HepG2 (cell line): ENCODE results near the gene TEX30. TPM values are rescaled to one million over a fixed set of nuclear protein-coding genes. Genes with fewer than 3 reads are reported as not detected.

Experiments used
- ATAC-seq: fragments of 200-7000 bp; cut with Tn5 transposase; 3 replicates; pipeline ENCODE4 v1.9.1; 2020; ENCODE audit warnings: mild to moderate bottlenecking, moderate library complexity
- BruUV-seq: library from RNA; stranded (reverse); fragments of 400-500 nt; replicated peaks from 2 replicates; lab custom pipeline; 2021; lab: Mats Ljungman, UMichigan
- CTCF ChIA-PET: fragments of 300-600 bp; formaldehyde crosslinking; extraction: SDS; loops from one replicate; lab custom pipeline; 2021; ENCODE audit warnings: low total read pairs, inconsistent platforms, low intra/inter-chr PET ratio; lab: Yijun Ruan, JAX
- POLR2A ChIA-PET: fragments of 350-600 bp; sonication (Branson Sonifier 250); formaldehyde crosslinking; loops from one replicate; lab custom pipeline; 2020; ENCODE audit warnings: antibody characterized with exemption, inconsistent platforms; lab: Yijun Ruan, JAX
- DNase-seq: peaks from one replicate; pipeline ENCODE4 v3.0.0-alpha.2; 2015; ENCODE audit warnings: low spot score
- FAIRE-seq: peaks from 3 replicates; lab custom pipeline; 2011; peaks lifted over from hg19 to GRCh38; lab: Jason Lieb, UNC
- H2AFZ ChIP-seq: one replicate; pipeline ENCODE4 v1.6.1; 2011; ENCODE audit warnings: low read length, inconsistent platforms
- H3K27ac ChIP-seq: fragments of 300-600 bp; 3 replicates; pipeline ENCODE4 v1.8.0; 2011; ENCODE audit warnings: mixed run types, mild to moderate bottlenecking, mixed read lengths, low read length, inconsistent platforms; ENCODE audit not compliant: insufficient read depth; ENCODE audit errors: extremely low read length
- H3K27me3 ChIP-seq, 2 experiments: fragments of 200-600 bp in 1 of 2; 2 replicates in 1 of 2; 3 replicates in 1 of 2; pipeline versions ENCODE4 v1.6.0 to v1.8.0; 2011; ENCODE audit warnings: low read length in 2 of 2, mild to moderate bottlenecking in 2 of 2, moderate library complexity in 2 of 2, inconsistent platforms in 1 of 2; ENCODE audit not compliant: insufficient read depth in 2 of 2, control insufficient read depth in 1 of 2
- H3K36me3 ChIP-seq, 2 experiments: fragments of 200-600 bp in 1 of 2; replicated peaks in 1 of 2; 2 replicates in 1 of 2; 3 replicates in 1 of 2; pipeline versions ENCODE4 v1.5.1 to v1.8.0; 2011; ENCODE audit warnings: low read length in 2 of 2, inconsistent platforms in 1 of 2; ENCODE audit not compliant: insufficient read depth in 2 of 2, control insufficient read depth in 1 of 2
- H3K4me1 ChIP-seq: 2 replicates; pipeline ENCODE4 v1.5.1; 2012; ENCODE audit warnings: low read length, inconsistent platforms; ENCODE audit not compliant: insufficient read depth
- H3K4me2 ChIP-seq: 2 replicates; pipeline ENCODE4 v1.6.0; 2011; ENCODE audit warnings: low read depth, low read length, inconsistent platforms
- H3K4me3 ChIP-seq, 3 experiments: fragments of 200-600 bp in 1 of 3; sonication (generic), shearing (Covaris generic) in 1 of 3; replicated peaks in 1 of 3; 2 replicates each; pipeline ENCODE4 v1.5.1; 2011 to 2016; ENCODE audit warnings: low read length in 3 of 3, inconsistent platforms in 2 of 3, low read depth in 2 of 3, mild to moderate bottlenecking in 2 of 3, control low read depth in 1 of 3, mixed read lengths in 1 of 3; ENCODE audit not compliant: insufficient read depth in 1 of 3
- H3K79me2 ChIP-seq: one replicate; pipeline ENCODE4 v1.6.1; 2011; ENCODE audit warnings: low read length, inconsistent platforms; ENCODE audit not compliant: insufficient read depth
- H3K9ac ChIP-seq: 2 replicates; pipeline ENCODE4 v1.6.0; 2011; ENCODE audit warnings: mild to moderate bottlenecking, low read depth, low read length, inconsistent platforms; ENCODE audit not compliant: insufficient read depth
- H3K9me3 ChIP-seq: 2 replicates; pipeline ENCODE4 v1.5.1; 2012; ENCODE audit warnings: mild to moderate bottlenecking, low read length
- H4K20me1 ChIP-seq: 2 replicates; pipeline ENCODE4 v1.6.0; 2011; ENCODE audit warnings: inconsistent platforms, mild to moderate bottlenecking, low read length, moderate library complexity; ENCODE audit not compliant: insufficient read depth
- AHR ChIP-seq: IDR thresholded peaks from 2 replicates; pipeline ENCODE4 v1.6.1; 2018; ENCODE audit warnings: missing genetic modification reagents, missing compliant biosample characterization
- CEBPG ChIP-seq: IDR thresholded peaks from 2 replicates; pipeline ENCODE4 v1.6.1; 2016
- CREM ChIP-seq, 2 experiments: sonication (generic) in 1 of 2; formaldehyde crosslinking in 1 of 2; IDR thresholded peaks; 2 replicates each; pipeline versions ENCODE4 v1.4.0 to v1.6.1; 2016 to 2020; ENCODE audit warnings: antibody characterized with exemption in 1 of 2, mild to moderate bottlenecking in 1 of 2, missing genetic modification reagents in 1 of 2
- EP300 ChIP-seq, 3 experiments: sonication (generic) in 1 of 3; formaldehyde crosslinking in 1 of 3; IDR thresholded peaks; 2 replicates each; pipeline versions ENCODE4 v1.5.1 to v1.6.1; 2011 to 2020; ENCODE audit warnings: low read depth in 2 of 3, low read length in 2 of 3, borderline replicate concordance in 1 of 3, improper control_type of control experiment in 1 of 3, mild to moderate bottlenecking in 1 of 3, missing genetic modification reagents in 1 of 3, moderate library complexity in 1 of 3
- GATAD2A ChIP-seq: IDR thresholded peaks from 2 replicates; pipeline ENCODE4 v1.6.1; 2016
- HDAC2 ChIP-seq: sonication (generic); formaldehyde crosslinking; IDR thresholded peaks from 2 replicates; pipeline ENCODE4 v1.4.0; 2020; ENCODE audit warnings: missing genetic modification reagents
- HNF4G ChIP-seq, 2 experiments: sonication (generic) in 1 of 2; formaldehyde crosslinking in 1 of 2; IDR thresholded peaks; 2 replicates each; pipeline versions ENCODE4 v1.4.0 to v1.6.1; 2011 to 2020; ENCODE audit warnings: borderline replicate concordance in 2 of 2, low read depth in 2 of 2, mild to moderate bottlenecking in 2 of 2, low read length in 1 of 2, missing genetic modification reagents in 1 of 2, moderate library complexity in 1 of 2
- MAZ ChIP-seq, 2 experiments: sonication (generic) in 1 of 2; formaldehyde crosslinking in 1 of 2; IDR thresholded peaks; 2 replicates each; pipeline versions ENCODE4 v1.5.0 to v1.6.1; 2012 to 2020; ENCODE audit warnings: low read depth in 2 of 2, mild to moderate bottlenecking in 2 of 2, borderline replicate concordance in 1 of 2, improper control_type of control experiment in 1 of 2, low read length in 1 of 2, missing genetic modification reagents in 1 of 2, moderate library complexity in 1 of 2
- NCOA2 ChIP-seq: sonication (generic); formaldehyde crosslinking; IDR thresholded peaks from 2 replicates; pipeline ENCODE4 v1.8.0; 2022; ENCODE audit warnings: inconsistent platforms
- RAD21 ChIP-seq: fragments of 450-650 bp; formaldehyde crosslinking; IDR thresholded peaks from 2 replicates; pipeline ENCODE4 v1.5.0; 2020; ENCODE audit warnings: mild to moderate bottlenecking
- RARG ChIP-seq: sonication (generic); formaldehyde crosslinking; IDR thresholded peaks from 2 replicates; pipeline ENCODE4 v1.4.0; 2020; ENCODE audit warnings: low read depth, mild to moderate bottlenecking, missing genetic modification reagents
- REXO4 ChIP-seq: sonication (generic); formaldehyde crosslinking; IDR thresholded peaks from 2 replicates; pipeline ENCODE4 v1.8.0; 2022; ENCODE audit warnings: missing genetic modification reagents, mild to moderate bottlenecking, borderline replicate concordance
- SAP130 ChIP-seq: IDR thresholded peaks from 2 replicates; pipeline ENCODE4 v1.6.1; 2016; ENCODE audit warnings: low read depth
- SOX6 ChIP-seq, 2 experiments: fragments of 450-650 bp in 1 of 2; sonication (generic) in 1 of 2; formaldehyde crosslinking in 1 of 2; IDR thresholded peaks; 2 replicates each; pipeline versions ENCODE4 v1.4.0 to v1.6.1; 2017 to 2020; ENCODE audit warnings: antibody characterized with exemption in 1 of 2, mild to moderate bottlenecking in 1 of 2, missing genetic modification reagents in 1 of 2
- TCF7L2 ChIP-seq: IDR thresholded peaks from 2 replicates; pipeline ENCODE4 v1.6.1; 2011; ENCODE audit warnings: mild to moderate bottlenecking, low read depth, low read length, moderate library complexity
- ZEB1 ChIP-seq: IDR thresholded peaks from 2 replicates; pipeline ENCODE4 v1.6.1; 2012; ENCODE audit warnings: mild to moderate bottlenecking, low read depth, inconsistent platforms; ENCODE audit not compliant: insufficient replicate concordance
- ZKSCAN8 ChIP-seq: IDR thresholded peaks from 2 replicates; pipeline ENCODE4 v1.6.1; 2016; ENCODE audit warnings: borderline replicate concordance, missing genetic modification reagents, missing compliant biosample characterization
- ZNF207 ChIP-seq: fragments of 450-650 bp; IDR thresholded peaks from 2 replicates; pipeline ENCODE4 v1.6.1; 2016; ENCODE audit warnings: antibody characterized with exemption, borderline replicate concordance
- ZNF24 ChIP-seq: fragments of 450-650 bp; IDR thresholded peaks from 2 replicates; pipeline ENCODE4 v1.6.1; 2017; ENCODE audit warnings: antibody characterized with exemption, mild to moderate bottlenecking
- ZNF331 ChIP-seq: sonication (generic); formaldehyde crosslinking; IDR thresholded peaks from 2 replicates; pipeline ENCODE4 v1.4.0; 2020; ENCODE audit warnings: missing genetic modification reagents
- ZNF556 ChIP-seq: sonication (generic); formaldehyde crosslinking; IDR thresholded peaks from 2 replicates; pipeline ENCODE4 v1.4.0; 2020; ENCODE audit warnings: mild to moderate bottlenecking, missing genetic modification reagents, borderline replicate concordance
- ZNF605 ChIP-seq: sonication (generic); formaldehyde crosslinking; IDR thresholded peaks from 2 replicates; pipeline ENCODE4 v1.8.0; 2022; ENCODE audit warnings: mild to moderate bottlenecking, missing genetic modification reagents
- ZNF772 ChIP-seq: sonication (generic); formaldehyde crosslinking; IDR thresholded peaks from 2 replicates; pipeline ENCODE4 v1.5.0; 2020; ENCODE audit warnings: mild to moderate bottlenecking, missing genetic modification reagents
- WGBS: methylation state at CpG from one replicate; pipeline ENCODE4 v1.1.6; 2017; ENCODE audit warnings: low lambda C conversion rate; 5-methylcytosine and 5-hydroxymethylcytosine counted together
- in situ Hi-C: cut with HindIII; loops from 2 replicates; pipeline ENCODE4 v1.10.0; 2017; ENCODE audit warnings: low pct_unique_long_range_greater_than_20kb; ENCODE audit not compliant: extremely low pct_ligation_motif_present
- intact Hi-C: fragments of 100-400 bp; cut with micrococcal nuclease; formaldehyde crosslinking; loops from one replicate; pipeline ENCODE4 v1.10.0; 2022; ENCODE audit not compliant: unreplicated experiment
- polyA plus RNA-seq, 8 experiments: library from polyadenylated mRNA; depleted of rRNA in 3 of 8; stranded (reverse) in 7 of 8; unstranded in 1 of 8; fragments of >200 nt; fragmentation: Illumina TruSeq in 4 of 8; extraction: Trizol in 4 of 8; gene quantifications; 2 replicates each; pipeline versions ENCODE4 v1.2.1 to v1.2.3, GENCODE V29; 2011 to 2016; ENCODE audit warnings: low read depth in 4 of 8, missing spikeins in 1 of 8, mixed read lengths in 1 of 8; ENCODE audit not compliant: insufficient read depth in 1 of 8
- total RNA-seq, 5 experiments: library from RNA; depleted of rRNA; stranded (reverse); fragments of >200 nt; fragmentation: Illumina TruSeq; extraction: Trizol; gene quantifications; 2 replicates each; pipeline ENCODE4 v1.2.3, GENCODE V29; 2016; ENCODE audit warnings: low read depth in 1 of 5
- TF ChIP-seq, protein P1 (sequence below), 2 experiments: fragments of 450-650 bp in 1 of 2; sonication (generic) in 1 of 2; formaldehyde crosslinking; IDR thresholded peaks; 2 replicates each; pipeline versions ENCODE4 v1.5.0 to v1.8.0; 2020 to 2022; ENCODE audit warnings: mild to moderate bottlenecking in 1 of 2, missing genetic modification reagents in 1 of 2

The TEX30 gene
- total and polyA plus RNA-seq, 2 of the 13 experiments (the other 11 are each of a cell fraction or from before 2014, with no cell fraction given), result 0.60 to 1.2 TPM

DNA sequence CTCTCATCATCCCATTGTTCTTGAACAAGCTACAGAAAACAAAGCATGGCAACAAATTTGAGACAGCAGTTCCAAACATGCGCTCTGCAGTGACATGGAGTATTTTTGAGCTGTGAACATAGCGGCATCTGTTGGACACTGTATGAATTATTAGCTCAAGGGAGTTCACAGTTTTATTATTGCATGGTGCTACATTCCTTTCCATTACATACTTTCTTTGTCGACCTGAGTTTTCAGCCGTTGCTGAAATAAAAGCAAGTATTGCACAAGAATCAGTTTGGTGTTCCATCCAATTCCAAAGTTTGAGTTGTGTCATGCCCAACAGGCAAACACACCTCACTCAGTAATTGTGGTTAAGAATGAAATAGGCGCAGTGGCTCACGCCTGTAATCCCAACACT is 48.7 kb downstream of the TEX30 start:
- Histone ChIP-seq H3K36me3 (no peaks in the 10 kb centered on the region), H2AFZ (peak overlapping the region; percentile 66), H3K9me3 (no peaks in the 10 kb centered on the region), H3K9ac (no peak overlapping the region; the same call in 1 of the 2 replicates), H4K20me1 (no peaks in the 10 kb centered on the region), H3K4me2 (peak overlapping the region; percentile 40), H3K27me3 (no peaks in the 10 kb centered on the region), H3K4me3 (no peak overlapping the region), H3K79me2 (no peaks in the 10 kb centered on the region), H3K27ac (no peak overlapping the region), H3K4me1 (peaks cover 9% of the 10 kb centered on the region; the same call in 1 of the 2 replicates)
- ATAC-seq (peak; percentile 97), DNase-seq (peak; percentile 82), FAIRE-seq (peak; percentile 82)
- POLR2A ChIA-PET, result interaction anchor here (1.3 kb wide), 1 partner anchor 129 kb away, joined by 4 read pairs; the partner anchor contains the start of gene TPP2
- in situ Hi-C loops, result loop anchor here (5.0 kb wide), 1 partner anchor 143 kb away; no protein-coding TSS in a partner anchor
- 5% methylated on average over 6 of the region's 6 CpGs for WGBS
- CTCF ChIA-PET, result interaction anchor here (1.3 to 1.4 kb wide), 3 partner anchors 75 to 146 kb away, joined by 5 to 12 read pairs (median 6); no protein-coding TSS in a partner anchor
- BruUV-seq, result no TSS peak
- intact Hi-C loops, result loop anchor here (1.0 to 5.0 kb wide), 3 partner anchors 47 to 145 kb away; partner anchors contain the start of gene TEX30
- TF ChIP-seq, protein P1, sequence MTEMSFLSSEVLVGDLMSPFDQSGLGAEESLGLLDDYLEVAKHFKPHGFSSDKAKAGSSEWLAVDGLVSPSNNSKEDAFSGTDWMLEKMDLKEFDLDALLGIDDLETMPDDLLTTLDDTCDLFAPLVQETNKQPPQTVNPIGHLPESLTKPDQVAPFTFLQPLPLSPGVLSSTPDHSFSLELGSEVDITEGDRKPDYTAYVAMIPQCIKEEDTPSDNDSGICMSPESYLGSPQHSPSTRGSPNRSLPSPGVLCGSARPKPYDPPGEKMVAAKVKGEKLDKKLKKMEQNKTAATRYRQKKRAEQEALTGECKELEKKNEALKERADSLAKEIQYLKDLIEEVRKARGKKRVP (CRISPR knock-in tag; IDR thresholded peaks at IDR 0.05), result peak in 1 of 2 experiments; percentile 93; a peak in 2 of 4 replicates
- 0 out of 2 replicates have a peak, but pooled peaks have one; percentile 12 for TF ChIP-seq SAP130
- no peak for TF ChIP-seq NCOA2 (CRISPR knock-in tag)
- no peak for TF ChIP-seq CREM (IDR thresholded peaks at IDR 0.05)
- no peak for TF ChIP-seq CREM (CRISPR knock-in tag; IDR thresholded peaks at IDR 0.05)
- TF ChIP-seq AHR (CRISPR knock-in tag), result no peak
- TF ChIP-seq ZNF605 (CRISPR knock-in tag), result no peak
- TF ChIP-seq ZNF331 (CRISPR knock-in tag), result no peak
- TF ChIP-seq SOX6 (IDR thresholded peaks at IDR 0.05), result no peak
- TF ChIP-seq SOX6 (CRISPR knock-in tag; IDR thresholded peaks at IDR 0.05), result peak; percentile 62
- TF ChIP-seq ZEB1, result no peak
- no peak for TF ChIP-seq ZNF772
- TF ChIP-seq ZKSCAN8 (CRISPR knock-in tag), result peak; percentile 32; the same call in 1 of the 2 replicates
- TF ChIP-seq RARG (CRISPR knock-in tag), result no peak
- 0 out of 2 replicates have a peak, but pooled peaks have one; percentile 32 for TF ChIP-seq RAD21
- TF ChIP-seq HDAC2 (CRISPR knock-in tag), result peak; percentile 48; the same call in 1 of the 2 replicates
- TF ChIP-seq ZNF24, result no peak
- no peak for TF ChIP-seq ZNF556 (CRISPR knock-in tag)
- no peak for TF ChIP-seq ZNF207
- TF ChIP-seq REXO4 (CRISPR knock-in tag), result no peak
- TF ChIP-seq CEBPG (CRISPR knock-in tag), result peak; percentile 92
- TF ChIP-seq HNF4G (IDR thresholded peaks at IDR 0.05; ENCODE audit: borderline replicate concordance, low read depth, low read length), result no peak
- TF ChIP-seq HNF4G (CRISPR knock-in tag; IDR thresholded peaks at IDR 0.05; ENCODE audit: borderline replicate concordance, low read depth), result no peak
- TF ChIP-seq EP300 (IDR thresholded peaks at IDR 0.05; ENCODE audit: low read depth in 2 of 2, low read length in 2 of 2), result peak in 1 of 2 experiments; percentile 20; a peak in 1 of 4 replicates
- TF ChIP-seq EP300 (CRISPR knock-in tag; IDR thresholded peaks at IDR 0.05; ENCODE audit: borderline replicate concordance), result no peak
- TF ChIP-seq GATAD2A (CRISPR knock-in tag), result peak; percentile 51; the same call in 1 of the 2 replicates
- TF ChIP-seq TCF7L2, result no peak
- no peak for TF ChIP-seq MAZ (IDR thresholded peaks at IDR 0.05; ENCODE audit: borderline replicate concordance, low read depth, low read length)
- no peak for TF ChIP-seq MAZ (CRISPR knock-in tag; IDR thresholded peaks at IDR 0.05; ENCODE audit: low read depth)
